GM19452 (cell line): Measurements from ENCODE around the gene PHLDA3.
A peak's percentile ranks its signal among the peaks of the same experiment; 100 is the strongest.

Source experiments
- ATAC-seq: cut with Tn5 transposase; IDR thresholded peaks from one replicate; pipeline ENCODE4 v1.9.1; 2021; ENCODE audit not compliant: unreplicated experiment

Gene PHLDA3

DNA sequence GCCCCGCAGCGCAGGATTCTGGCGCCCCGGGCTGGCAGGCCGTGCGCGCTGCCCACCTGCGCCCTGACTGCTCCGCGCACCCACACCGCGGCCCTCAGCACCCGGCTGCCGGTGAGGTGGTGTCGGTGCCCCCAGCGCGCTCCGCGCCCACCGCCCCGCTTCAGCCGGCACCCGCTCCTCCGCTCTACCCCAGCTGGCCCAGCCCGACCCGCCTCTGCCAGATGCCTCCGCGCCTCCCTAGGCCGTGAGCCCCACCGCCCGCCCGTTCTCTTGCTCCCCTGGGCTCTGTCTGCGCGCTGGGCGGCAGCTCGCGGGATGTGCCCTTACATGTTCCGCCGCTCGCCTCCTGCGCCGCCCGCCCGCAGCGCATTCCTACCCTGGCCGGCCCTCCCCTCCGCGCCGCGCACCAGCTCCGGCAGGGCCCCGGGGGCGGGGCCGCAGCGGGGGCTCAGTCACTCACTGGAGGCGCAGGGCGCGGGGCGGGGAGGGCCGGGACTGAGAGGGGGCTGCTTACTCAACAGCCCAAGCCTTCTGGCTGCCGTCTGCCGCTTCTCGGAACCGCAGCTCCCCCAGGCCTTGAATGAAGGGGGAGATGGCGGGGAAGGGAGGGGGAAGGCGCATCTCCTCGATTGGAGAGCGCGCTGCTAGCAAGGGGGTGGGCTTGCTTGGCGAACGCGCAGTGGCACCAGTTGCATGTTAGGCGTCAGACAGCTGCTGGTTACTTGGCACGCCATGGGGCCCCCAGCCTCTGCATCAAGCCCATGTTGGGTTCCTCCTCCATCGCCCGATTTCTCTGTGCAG lies at the start of gene PHLDA3:
TSS of gene PHLDA3 (minus strand) at position 345 of the 801 bp plus-strand sequence. CDS start 402 bp downstream, outside the sequence.
- peak; percentile 81 for ATAC-seq

DNA sequence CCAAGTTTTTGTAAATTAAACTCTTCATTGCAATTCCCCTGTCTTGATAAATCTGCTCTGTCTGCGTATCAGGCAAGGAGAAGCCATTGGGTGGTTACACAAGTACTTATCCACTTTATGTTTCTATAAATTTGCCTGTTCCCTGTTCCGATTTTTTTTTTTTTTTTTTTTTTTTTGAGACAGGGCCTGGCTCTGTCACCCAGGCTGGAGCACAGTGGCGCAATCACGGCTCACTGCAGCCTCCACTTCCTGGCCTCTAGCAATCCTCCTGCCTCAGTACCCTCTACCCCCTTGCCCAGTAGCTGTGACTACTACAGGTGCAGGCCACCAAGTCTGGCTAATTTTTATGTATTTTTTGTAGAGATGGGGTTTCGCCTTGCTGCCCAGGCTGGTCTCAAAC lies 49.1 kb upstream of the PHLDA3 start:
- ATAC-seq: no peak

GRCh38 chr1:201517631-201518030 lies 48.6 kb upstream of the PHLDA3 start:
- no peak for ATAC-seq

DNA sequence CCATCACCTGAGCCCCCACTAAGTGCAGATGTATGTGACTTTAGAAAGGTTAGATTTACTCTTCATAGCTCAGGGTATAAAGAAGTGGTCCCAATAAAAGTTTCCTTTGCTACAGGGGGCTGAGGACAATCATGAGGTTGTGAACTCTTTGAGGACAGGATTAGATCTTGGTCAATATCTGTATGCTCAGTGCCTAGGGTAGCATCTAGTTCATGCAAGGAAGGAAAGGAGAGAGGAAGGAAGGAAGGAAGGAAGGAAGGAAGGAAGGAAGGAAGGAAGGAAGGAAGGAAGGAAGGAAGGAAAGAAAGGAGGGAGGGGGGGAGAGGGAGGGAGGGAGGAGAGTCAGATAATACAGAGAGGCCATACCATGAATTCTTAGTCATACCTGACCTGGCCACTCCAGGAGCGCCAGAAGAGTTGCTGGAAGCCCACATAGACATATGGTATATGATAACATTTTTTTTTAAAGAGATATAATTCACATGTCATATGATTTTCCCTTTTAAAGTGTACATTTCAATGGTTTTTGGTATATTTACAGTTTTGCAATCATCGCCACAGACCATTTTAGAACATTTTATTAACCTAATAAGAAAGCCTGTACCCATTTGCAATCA lies 47.6 kb upstream of the PHLDA3 start:
- ATAC-seq: no peak

GRCh38 chr1:201515895-201516294 lies 46.9 kb upstream of the PHLDA3 start:
- no peak for ATAC-seq

DNA sequence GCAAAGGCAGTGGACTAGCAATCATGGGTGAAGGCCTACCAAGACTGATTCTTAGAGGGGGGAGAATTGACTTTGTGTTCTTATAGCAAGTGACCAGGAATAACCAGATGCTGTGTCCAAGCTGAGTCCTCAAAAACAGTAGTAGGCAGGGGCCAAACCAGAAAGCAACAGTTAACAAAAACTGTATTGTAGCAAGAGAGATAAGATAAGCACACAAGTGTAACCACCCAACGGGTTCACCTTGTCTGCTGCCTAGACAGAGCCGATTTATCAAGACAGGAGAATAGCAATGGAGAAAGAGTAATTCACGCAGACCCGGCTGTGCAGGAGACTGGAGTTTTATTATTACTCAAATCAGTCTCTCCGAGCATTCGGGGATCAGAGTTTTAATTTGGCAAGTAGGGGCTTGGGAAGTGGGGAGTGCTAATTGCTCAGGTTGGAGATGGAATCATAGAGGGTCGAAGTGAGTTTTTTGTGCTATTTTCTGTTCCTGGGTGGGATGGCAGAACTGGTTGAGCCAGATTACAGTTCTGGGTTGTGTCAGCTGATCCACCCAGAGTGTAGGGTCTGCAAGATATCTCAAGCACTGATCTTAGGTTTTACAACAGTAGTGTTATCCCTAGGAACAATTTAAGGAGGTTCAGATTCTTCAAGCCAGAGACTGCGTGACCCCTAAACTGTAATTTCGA lies 46.2 kb upstream of the PHLDA3 start:
- ATAC-seq: no peak

DNA sequence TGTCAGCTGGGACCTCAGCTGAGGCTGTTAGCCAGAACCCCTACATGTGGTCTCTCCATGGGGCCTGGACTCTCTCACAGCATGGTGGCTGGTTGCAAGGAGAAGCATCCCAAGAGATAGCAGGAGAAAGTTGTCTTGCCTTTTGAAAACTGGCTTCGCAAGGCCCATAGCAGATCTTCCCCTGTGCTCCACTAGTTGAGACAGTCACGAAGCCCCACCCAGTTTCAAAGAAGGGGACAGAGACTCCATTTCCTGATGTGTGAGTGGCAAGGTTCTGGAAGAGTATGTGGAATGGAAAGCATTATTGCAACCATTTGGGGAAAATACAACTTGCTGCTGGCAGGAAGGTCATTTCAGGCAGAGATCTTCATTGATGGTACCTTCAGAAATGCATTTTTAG lies 45.5 kb upstream of the PHLDA3 start:
- no peak for ATAC-seq

- ATAC-seq: no peak
These were observed 44.7 kb upstream of the PHLDA3 start for GRCh38 chr1:201513498-201514243.

- peak; percentile 33 for ATAC-seq
These were observed 43.1 kb upstream of the PHLDA3 start for GRCh38 chr1:201511941-201512539.

GRCh38 chr1:201511396-201511940 lies 42.5 kb upstream of the PHLDA3 start:
- no peak for ATAC-seq

DNA sequence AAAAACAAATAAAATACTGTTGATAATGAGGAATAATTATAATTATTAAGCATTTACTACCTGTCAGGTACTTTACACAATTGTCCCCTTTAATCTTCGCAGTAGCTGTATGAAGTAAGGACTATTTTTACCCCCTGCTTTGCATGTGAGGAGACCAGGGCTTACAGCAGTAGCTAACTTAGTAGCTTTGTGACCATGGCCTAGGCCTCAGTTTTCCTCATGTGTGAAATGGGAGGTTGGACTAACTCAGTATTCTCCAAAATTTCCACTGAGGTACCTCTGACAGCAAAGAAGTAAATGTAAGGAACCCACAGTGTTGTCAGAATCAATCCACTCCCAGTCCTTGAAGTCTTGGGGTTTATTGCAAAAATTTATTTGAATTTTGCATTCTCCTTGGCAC lies 41.7 kb upstream of the PHLDA3 start:
- ATAC-seq: no peak

GRCh38 chr1:201509601-201510374 lies 40.8 kb upstream of the PHLDA3 start:
- no peak for ATAC-seq

- ATAC-seq: no peak
These were observed 39.8 kb upstream of the PHLDA3 start for GRCh38 chr1:201508809-201509208.

- ATAC-seq: peak; percentile 15
These were observed 38.3 kb upstream of the PHLDA3 start for GRCh38 chr1:201507360-201507675.

- ATAC-seq: peak; percentile 92
These were observed 37.8 kb upstream of the PHLDA3 start, which contains the start of gene CSRP1 for GRCh38 chr1:201506557-201507359. TSS of gene CSRP1 (minus strand) at chr1:201507123. CDS start at chr1:201496303, 10,820 bp downstream.

DNA sequence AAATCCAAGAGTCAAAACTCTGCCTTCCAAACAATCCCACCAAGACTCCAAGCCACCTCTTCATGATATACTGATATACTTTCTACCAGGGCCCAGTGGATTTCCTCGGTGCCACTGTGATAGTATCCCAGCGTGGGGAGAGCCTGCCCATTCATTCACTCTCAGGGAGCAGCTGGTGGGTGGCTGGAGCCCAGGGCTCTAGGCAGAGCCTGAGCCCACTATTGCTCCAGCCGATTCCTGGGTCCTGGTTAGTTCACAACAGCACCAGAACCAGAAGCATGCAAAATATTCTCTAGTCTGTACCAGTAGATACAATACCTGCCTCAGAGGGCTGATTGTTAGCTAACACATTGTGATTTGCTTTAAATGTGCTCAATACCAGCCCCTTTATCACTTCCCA lies 37.1 kb upstream of the PHLDA3 start:
- no peak for ATAC-seq

- no peak for ATAC-seq
These were observed 36.5 kb upstream of the PHLDA3 start for GRCh38 chr1:201505503-201505890.

GRCh38 chr1:201504799-201505502 lies 36.0 kb upstream of the PHLDA3 start:
- ATAC-seq: no peak
